ENCODE results near the gene CD48.

GRCh38 chr1:160723332-160723731 is 11.7 kb upstream of the CD48 start:
- TF ChIP-seq EZH2 (IDR thresholded peaks at IDR 0.05; ENCODE audit: insufficient read depth, poor library complexity, severe bottlenecking), result no peak
- TF ChIP-seq EZH2phosphoT487 (IDR thresholded peaks at IDR 0.05; ENCODE audit: insufficient read depth, low read depth), result no peak
